ENCODE measurements around the gene ORC3. TPM values are rescaled to one million over a fixed set of nuclear protein-coding genes. Genes with fewer than 3 reads are reported as not detected.

The ORC3 gene
- polyA plus RNA-seq (2014; cell fraction: cytosol; rRNA removed): 117 and 126 TPM in 2 replicates
- polyA plus RNA-seq (2014; cell fraction: nucleus; rRNA removed): 70.7 and 131 TPM in 2 replicates

DNA sequence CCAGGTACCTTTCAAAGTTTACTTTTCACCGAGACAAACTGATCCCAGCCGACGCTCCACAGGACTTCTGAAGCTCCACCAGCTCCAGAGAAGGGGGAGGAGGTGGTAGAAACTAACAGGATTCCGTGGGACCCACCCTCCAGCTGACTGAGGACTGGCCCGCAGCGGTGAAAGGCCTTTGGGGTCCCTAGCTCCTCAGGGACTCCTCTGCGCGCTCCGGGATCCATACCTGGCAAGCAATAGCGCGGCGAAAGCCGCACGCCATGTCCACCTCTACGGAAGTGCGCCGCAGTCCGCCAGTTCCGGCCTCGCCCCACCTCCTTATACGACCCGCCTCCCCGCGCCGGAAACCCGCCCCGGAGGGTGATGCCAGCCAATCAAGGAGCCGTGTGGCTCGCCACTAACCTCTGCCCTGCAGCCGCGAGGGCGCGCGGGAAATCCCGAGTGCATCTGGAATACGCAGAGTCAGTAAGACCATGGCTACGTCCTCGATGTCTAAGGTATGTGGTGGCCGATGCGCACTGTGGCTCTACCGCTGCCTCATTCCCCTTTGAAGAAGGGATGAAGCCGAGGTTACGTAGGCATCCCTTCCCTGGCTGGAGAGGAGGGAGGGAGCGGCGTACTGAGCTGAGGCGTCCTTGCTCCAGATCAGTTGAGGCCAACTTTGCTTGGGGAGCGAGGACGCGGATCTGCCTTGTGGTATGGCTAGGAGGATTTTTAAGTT lies at the start of gene ORC3, which contains the start of gene RARS2:
Gene ORC3 (plus strand): TSS at position 443 of the 724 bp plus-strand sequence. CDS start 34 bp downstream, at position 477.
Gene RARS2 (minus strand): TSS at position 295 of the 724 bp plus-strand sequence. CDS start 30 bp downstream, at position 265.
- peak; percentile 95 for DNase-seq (ENCODE audit: low spot score)

GRCh38 chr6:87540539-87540938 lies 49.4 kb upstream of the ORC3 start:
- no peak for DNase-seq (ENCODE audit: low spot score)

- no peak for DNase-seq (ENCODE audit: low spot score)
These were observed 48.9 kb upstream of the ORC3 start for GRCh38 chr6:87541041-87541440.

- no peak for DNase-seq (ENCODE audit: low spot score)
These were observed 48.2 kb upstream of the ORC3 start for GRCh38 chr6:87541744-87542143.

DNA sequence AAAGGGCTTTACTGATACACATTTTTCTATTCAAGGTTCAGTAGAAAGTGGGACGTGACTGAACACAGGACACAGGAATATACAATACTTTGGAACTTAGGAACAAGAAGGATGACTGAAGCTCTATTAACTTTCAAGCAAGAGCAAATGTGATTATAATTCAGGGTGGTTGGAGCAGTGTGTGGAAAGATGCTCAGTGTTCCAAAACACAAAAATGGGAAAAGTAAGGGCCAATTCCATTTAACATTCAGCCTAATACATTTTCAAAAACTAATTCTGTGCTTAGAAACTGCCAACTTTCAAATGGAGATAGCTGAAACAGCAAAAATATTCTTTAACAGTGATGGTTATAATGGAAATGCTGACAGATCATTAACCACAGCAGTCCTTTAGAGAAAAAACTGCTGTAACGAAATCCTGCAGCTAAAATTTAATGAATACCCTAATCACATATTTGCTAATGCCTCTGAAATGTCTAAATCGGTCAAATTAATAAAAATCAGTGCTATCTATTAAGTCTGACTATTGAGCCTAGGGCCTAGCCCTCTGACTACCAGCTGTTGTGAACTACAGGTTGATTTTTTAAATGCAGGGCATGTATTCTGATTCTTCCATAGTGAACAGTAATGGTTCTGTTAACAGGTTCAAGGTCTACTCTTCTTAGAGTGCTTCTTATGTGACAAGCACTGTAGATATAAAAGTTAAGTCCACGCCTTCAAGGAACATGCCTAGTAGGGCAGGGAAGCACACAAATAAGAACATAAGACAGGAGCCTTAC lies 46.0 kb upstream of the ORC3 start:
- no peak for DNase-seq (ENCODE audit: low spot score)

- no peak for DNase-seq (ENCODE audit: low spot score)
These were observed 45.5 kb upstream of the ORC3 start for GRCh38 chr6:87544474-87544735.

- no peak for DNase-seq (ENCODE audit: low spot score)
These were observed 38.1 kb upstream of the ORC3 start for GRCh38 chr6:87551799-87552198.

DNA sequence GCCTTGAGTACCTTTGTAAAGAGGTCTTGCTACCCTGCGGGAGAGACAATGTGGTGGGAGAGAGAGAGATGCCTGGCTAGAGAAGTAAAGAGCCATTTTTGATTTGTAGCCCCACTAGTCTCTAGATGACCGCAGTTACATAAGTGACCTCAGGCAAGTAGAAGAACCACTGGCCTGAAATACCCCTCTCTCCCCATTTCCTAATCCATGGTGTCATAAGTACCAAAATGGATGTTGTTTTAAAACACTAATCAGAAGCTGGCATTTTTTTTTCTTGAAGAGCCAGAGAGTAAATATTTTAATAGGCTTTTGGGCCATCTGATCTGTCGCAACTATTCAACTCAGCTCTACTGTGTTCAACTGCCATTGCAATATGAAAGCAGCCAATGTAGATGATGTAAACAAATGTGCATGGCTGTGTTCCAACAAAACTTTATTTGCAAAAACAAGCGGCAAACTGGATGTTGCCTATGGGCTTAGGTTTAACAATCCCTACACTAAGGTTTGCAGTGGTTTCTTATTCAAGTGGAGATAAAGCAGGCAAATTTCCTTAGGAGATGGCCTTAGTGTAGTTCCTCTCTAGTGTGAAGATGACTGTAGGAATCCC lies 36.7 kb upstream of the ORC3 start:
- DNase-seq (ENCODE audit: low spot score): no peak

DNA sequence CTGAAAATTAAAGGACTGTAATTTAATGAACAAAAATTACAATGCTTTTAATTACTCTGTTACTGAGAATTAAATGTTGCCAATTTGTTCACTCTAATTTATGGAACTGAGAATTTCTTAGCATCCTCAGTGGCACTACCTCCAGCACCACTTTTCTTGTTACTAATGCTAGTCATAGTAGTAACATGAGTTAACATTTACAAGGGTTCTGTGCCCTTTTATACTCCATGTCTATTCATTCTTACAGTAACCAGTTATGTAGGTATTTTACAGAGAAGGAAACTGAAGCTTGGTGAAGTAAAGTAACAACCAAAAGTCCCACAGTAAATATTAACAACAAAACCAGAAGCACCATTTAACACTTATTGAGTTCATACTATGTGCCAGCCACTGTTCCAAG lies 34.4 kb upstream of the ORC3 start:
- DNase-seq (ENCODE audit: low spot score): no peak

GRCh38 chr6:87558446-87558845 lies 31.5 kb upstream of the ORC3 start:
- no peak for DNase-seq (ENCODE audit: low spot score)

DNA sequence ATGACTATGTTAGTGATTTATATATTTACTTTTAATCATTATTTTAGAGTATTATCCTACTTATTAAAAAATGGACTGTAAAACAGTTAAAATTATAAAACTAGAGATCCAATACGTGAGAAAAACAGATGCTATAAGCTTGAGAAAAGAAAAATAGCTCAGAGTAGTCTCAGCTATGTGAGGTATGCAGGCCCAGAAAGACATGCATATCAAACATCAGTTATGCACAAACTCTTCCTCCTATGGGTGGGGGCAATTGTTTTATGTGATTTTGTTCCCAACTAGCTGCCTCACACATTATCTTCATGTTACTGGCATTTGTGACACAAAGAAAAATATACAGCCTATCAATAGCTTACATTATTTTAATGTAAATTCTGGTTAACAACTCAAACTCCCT lies 28.9 kb upstream of the ORC3 start:
- no peak for DNase-seq (ENCODE audit: low spot score)

DNA sequence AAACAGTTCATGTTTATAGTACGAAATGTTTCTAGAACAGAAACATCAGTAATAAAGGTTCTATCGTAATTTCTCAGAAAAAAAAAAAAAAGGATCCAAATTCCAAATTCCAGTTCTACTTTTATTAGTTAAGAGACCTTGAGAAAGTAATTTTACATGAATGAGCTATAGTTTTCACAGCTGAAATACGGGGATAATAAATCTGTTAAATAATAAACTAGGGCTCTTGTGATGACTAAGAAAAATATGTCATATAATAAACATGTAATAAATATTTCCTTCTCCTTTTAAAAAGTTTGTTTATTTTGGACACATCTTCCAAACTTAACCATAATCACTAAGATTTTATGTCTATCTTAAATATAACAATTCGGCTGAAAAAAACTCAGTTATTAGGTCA lies 17.9 kb upstream of the ORC3 start:
- no peak for DNase-seq (ENCODE audit: low spot score)

- no peak for DNase-seq (ENCODE audit: low spot score)
These were observed 17.1 kb upstream of the ORC3 start for GRCh38 chr6:87572883-87573282.

- no peak for DNase-seq (ENCODE audit: low spot score)
These were observed 16.5 kb upstream of the ORC3 start for GRCh38 chr6:87573307-87574024.

- no peak for DNase-seq (ENCODE audit: low spot score)
These were observed 15.6 kb upstream of the ORC3 start for GRCh38 chr6:87574237-87574804.

- DNase-seq (ENCODE audit: low spot score): no peak
These were observed 14.5 kb upstream of the ORC3 start for GRCh38 chr6:87575423-87575822.

DNA sequence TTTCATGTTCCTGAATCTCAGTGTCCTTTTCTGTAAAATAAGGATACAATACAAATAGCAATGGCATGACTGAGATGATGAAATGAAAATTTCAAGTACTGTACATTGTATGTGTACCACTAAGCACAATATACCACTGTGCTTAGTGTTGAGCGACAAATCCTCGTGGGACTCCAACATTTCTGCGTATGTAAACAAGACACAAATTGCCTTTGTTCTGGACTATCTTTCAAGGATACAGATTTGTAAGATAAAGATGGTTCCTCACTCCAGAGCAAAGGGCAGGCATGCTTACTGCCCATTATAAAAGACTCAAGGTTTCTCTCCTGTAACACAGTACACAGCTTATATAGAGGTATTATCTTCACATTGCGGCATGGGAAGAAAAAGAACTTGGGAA lies 6.1 kb upstream of the ORC3 start:
- DNase-seq (ENCODE audit: low spot score): no peak

DNA sequence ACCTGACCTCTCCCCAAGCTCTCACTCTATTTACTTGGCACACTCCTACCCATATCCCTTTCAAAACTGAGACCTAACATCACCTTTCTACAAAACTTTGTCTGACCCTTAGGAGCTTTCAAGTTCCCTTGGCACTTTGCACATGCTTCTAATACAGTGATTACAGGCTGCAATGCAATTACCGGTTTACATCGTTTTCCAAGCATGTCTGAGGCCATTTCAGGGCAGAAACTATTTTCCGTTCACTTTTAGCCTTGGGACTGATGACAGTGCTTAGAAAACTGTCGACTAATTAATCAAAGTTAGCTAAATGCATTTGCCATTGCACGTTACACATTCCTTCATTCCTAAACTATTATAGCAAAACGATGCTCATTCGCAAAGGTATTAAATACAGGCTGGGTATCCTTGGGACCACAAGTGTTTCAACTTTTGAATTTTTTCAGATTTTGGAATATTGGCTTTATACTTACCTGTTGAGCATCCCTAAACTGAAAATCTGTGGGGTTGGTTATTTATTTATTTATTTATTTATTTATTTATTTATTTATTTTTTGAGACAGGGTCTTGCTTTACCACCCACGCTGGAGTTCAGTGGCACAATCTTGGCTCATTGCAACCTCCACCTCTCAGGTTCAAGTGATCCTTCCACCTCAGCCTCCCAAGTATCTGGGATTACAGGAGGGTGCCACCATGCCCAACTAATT lies 3.4 kb upstream of the ORC3 start:
- DNase-seq (ENCODE audit: low spot score): no peak

DNA sequence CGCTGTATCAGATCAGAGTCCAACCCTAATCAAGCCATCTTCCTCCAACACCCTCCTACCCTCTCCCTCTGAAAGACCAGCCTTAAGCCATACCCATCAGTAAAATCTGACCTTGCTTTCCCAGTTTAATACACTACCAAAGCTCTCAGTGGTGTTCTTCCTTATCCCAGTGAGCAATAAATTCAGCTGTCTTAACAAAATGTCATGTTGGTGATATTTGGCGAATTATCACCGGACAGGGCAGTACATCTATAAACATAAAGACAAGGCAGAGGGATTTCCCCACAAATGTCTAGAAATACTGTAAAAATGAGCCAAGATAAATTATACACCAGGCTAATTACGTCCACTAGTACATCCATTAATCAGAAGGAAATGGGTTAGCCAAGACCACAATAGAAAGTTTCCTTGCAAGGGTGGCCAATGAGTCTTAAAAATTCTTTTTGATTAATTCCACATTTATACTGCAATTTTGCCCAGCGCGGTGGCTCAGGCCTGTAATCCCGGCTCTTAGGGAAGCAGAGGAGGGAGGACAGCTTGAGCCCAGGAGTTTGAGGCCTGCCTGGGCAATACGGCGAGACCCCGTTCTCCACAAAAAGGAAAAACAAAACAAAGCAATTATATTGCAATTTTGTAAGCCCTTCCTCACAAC lies 1.1 kb upstream of the ORC3 start:
- DNase-seq (ENCODE audit: low spot score): no peak

DNA sequence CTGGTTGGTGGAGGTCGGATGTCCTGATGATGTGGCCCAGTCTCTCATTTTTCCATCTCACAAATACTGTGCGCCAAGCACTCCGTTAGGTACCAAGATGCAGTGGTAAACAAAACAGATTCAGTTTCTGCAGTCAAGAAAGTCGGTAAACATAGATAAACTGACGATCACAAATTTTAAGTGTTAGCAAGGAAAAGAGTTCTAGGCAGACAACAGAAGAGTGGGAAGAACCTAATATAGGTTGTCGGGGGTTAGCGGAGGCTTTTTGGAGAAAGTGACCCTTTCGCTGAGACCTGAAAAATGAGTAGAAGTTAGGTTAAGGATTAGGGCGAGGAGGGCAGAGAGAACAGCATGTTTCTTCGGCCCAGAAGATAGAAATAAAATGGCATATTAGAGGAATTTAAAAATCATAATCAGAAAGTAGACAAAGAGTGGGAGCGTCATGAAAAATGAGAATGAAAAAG lies 514 bp downstream of the ORC3 start:
- DNase-seq (ENCODE audit: low spot score): no peak

Measured in SK-N-DZ (cell line).